Fibroblast of lung (primary cell): ENCODE results near the gene IFT22. TPM values are rescaled to one million over a fixed set of nuclear protein-coding genes. Genes with fewer than 3 reads are reported as not detected.
"Not testable (repeated sequence)": the region's sequence is repeated elsewhere in the genome, so short reads cannot be mapped to it uniquely, and the experiment has no call there.

Experiments used
- DNase-seq, 2 donors: peaks; one replicate each; pipeline versions ENCODE4 v3.0.0 to v3.0.0-alpha.2; 2010; ENCODE audit warnings: low read depth in 2 of 2
- H2AFZ ChIP-seq: 2 replicates; pipeline ENCODE4 v1.5.1; 2012; ENCODE audit warnings: low read length, control low read depth, inconsistent platforms
- H3K27ac ChIP-seq: 2 replicates; pipeline ENCODE4 v1.5.1; 2011; ENCODE audit warnings: low read length, control low read depth; ENCODE audit not compliant: insufficient read depth
- H3K27me3 ChIP-seq: 2 replicates; pipeline ENCODE4 v1.5.1; 2011; ENCODE audit warnings: mild to moderate bottlenecking, low read length; ENCODE audit not compliant: control insufficient read depth, insufficient read depth
- H3K36me3 ChIP-seq: 2 replicates; pipeline ENCODE4 v1.5.1; 2011; ENCODE audit warnings: low read length; ENCODE audit not compliant: control insufficient read depth, insufficient read depth
- H3K4me1 ChIP-seq: 2 replicates; pipeline ENCODE4 v1.5.1; 2011; ENCODE audit warnings: low read length; ENCODE audit not compliant: control insufficient read depth, insufficient read depth; ENCODE audit errors: extremely low read depth
- H3K4me2 ChIP-seq: 2 replicates; pipeline ENCODE4 v1.5.1; 2011; ENCODE audit warnings: low read length, control low read depth; ENCODE audit not compliant: insufficient read depth; ENCODE audit errors: extremely low read depth
- H3K4me3 ChIP-seq, 4 experiments: fragments of 200-600 bp in 1 of 4; sonication (generic) in 1 of 4; replicated peaks in 1 of 4; 2 replicates each; pipeline ENCODE4 v1.5.1; 2011 to 2016; ENCODE audit warnings: low read length in 4 of 4, low read depth in 3 of 4, mild to moderate bottlenecking in 3 of 4, control low read depth in 2 of 4, inconsistent platforms in 1 of 4, mixed read lengths in 1 of 4; ENCODE audit not compliant: insufficient read depth in 1 of 4; ENCODE audit errors: control extremely low read depth in 1 of 4
- H3K79me2 ChIP-seq: 2 replicates; pipeline ENCODE4 v1.5.1; 2012; ENCODE audit warnings: mild to moderate bottlenecking, low read length, inconsistent platforms; ENCODE audit not compliant: control insufficient read depth, insufficient read depth
- H3K9ac ChIP-seq: 2 replicates; pipeline ENCODE4 v1.5.1; 2011; ENCODE audit warnings: mild to moderate bottlenecking, low read length, control low read depth; ENCODE audit not compliant: insufficient read depth
- H3K9me3 ChIP-seq: 2 replicates; pipeline ENCODE4 v1.5.1; 2012; ENCODE audit warnings: low read depth, low read length; ENCODE audit not compliant: control insufficient read depth, insufficient read depth
- H4K20me1 ChIP-seq: 2 replicates; pipeline ENCODE4 v1.5.1; 2011; ENCODE audit warnings: low read length; ENCODE audit not compliant: control insufficient read depth, insufficient read depth; ENCODE audit errors: extremely low read depth
- EZH2 ChIP-seq: IDR thresholded peaks from 2 replicates; pipeline ENCODE4 v1.5.1; 2012; ENCODE audit warnings: low read length, control low read depth, mild to moderate bottlenecking; ENCODE audit errors: missing control alignments
- polyA plus RNA-seq, 2 donors: library from polyadenylated mRNA; depleted of rRNA in 1 of 2; stranded (reverse) in 1 of 2; unstranded in 1 of 2; fragments of >200 nt; gene quantifications; 2 replicates each; pipeline ENCODE4 v1.2.1, GENCODE V29; 2011 to 2012; ENCODE audit warnings: missing spikeins in 1 of 2
- total RNA-seq: library from RNA; depleted of rRNA; stranded (reverse); fragments of >200 nt; gene quantifications from 2 replicates; pipeline ENCODE4 v1.2.1, GENCODE V29; 2014
- TF ChIP-seq, protein P1 (sequence below), 2 donors: IDR thresholded peaks in 1 of 2; conservative IDR thresholded peaks in 1 of 2; 1 replicate in 1 of 2; 2 replicates in 1 of 2; pipeline ENCODE4 v1.5.1; 2011 to 2012; ENCODE audit warnings: low read length in 2 of 2, control low read depth in 1 of 2, inconsistent platforms in 1 of 2, low read depth in 1 of 2, mild to moderate bottlenecking in 1 of 2

The IFT22 gene
- total and polyA plus RNA-seq, 2 donors (not counting 1 experiment from before 2014, with no cell fraction given): 19.8 to 34.2 TPM

DNA sequence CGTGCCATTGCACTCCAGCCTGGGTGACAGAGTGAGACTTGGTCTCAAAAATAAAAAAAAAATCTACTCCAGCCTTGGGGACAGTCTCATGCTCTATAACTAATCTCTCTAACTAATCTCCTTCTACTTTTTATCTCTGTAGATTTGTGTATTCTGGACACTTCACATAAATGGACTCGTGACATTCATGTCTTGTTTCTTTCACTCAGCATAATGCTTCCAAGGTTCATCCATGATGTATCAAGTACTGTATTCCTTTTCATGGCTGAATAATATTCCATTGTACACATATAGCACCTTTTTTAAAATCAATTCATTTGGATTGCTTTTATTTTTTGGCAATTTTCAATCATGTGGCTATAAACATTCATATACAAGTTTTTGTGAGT, 31.3 kb upstream of the IFT22 start:
- Histone ChIP-seq H3K4me2 (no peak overlapping the region), H3K27me3 (no peaks in the 10 kb centered on the region), H3K4me3 (no peak overlapping the region), H3K9me3 (no peaks in the 10 kb centered on the region), H4K20me1 (no peaks in the 10 kb centered on the region), H3K9ac (no peak overlapping the region), H2AFZ (no peak overlapping the region), H3K79me2 (no peaks in the 10 kb centered on the region), H3K27ac (no peak overlapping the region), H3K36me3 (no peaks in the 10 kb centered on the region), H3K4me1 (no peaks in the 10 kb centered on the region)
- TF ChIP-seq EZH2: no peak
- TF ChIP-seq, protein P1, sequence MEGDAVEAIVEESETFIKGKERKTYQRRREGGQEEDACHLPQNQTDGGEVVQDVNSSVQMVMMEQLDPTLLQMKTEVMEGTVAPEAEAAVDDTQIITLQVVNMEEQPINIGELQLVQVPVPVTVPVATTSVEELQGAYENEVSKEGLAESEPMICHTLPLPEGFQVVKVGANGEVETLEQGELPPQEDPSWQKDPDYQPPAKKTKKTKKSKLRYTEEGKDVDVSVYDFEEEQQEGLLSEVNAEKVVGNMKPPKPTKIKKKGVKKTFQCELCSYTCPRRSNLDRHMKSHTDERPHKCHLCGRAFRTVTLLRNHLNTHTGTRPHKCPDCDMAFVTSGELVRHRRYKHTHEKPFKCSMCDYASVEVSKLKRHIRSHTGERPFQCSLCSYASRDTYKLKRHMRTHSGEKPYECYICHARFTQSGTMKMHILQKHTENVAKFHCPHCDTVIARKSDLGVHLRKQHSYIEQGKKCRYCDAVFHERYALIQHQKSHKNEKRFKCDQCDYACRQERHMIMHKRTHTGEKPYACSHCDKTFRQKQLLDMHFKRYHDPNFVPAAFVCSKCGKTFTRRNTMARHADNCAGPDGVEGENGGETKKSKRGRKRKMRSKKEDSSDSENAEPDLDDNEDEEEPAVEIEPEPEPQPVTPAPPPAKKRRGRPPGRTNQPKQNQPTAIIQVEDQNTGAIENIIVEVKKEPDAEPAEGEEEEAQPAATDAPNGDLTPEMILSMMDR (conservative IDR thresholded peaks at IDR 0.05 in 1 of 2, IDR thresholded peaks at IDR 0.05 in 1 of 2; ENCODE audit: low read depth in 1 of 2, low read length in 2 of 2): no peak
- DNase-seq: no peak

DNA sequence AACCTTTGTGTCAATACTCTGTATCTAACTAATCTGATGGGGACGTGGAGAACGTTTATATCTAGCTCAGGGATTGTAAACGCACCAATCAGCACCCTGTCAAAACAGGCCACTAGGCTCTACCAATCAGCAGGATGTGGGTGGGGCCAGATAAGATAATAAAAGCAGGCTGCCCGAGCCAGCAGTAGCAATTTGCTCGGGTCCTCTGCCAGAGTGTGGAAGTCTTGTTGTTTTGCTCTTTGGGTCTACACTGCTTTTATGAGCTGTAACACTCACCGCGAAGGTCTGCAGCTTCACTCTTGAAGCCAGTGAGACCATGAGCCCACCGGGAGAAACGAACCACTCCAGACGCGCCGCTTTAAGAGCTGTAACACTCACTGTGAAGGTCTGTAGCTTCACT, 27.7 kb upstream of the IFT22 start:
- H4K20me1 ChIP-seq, DNase-seq, H3K79me2 ChIP-seq, H2AFZ ChIP-seq, H3K27ac ChIP-seq, H3K9me3 ChIP-seq, H3K4me1 ChIP-seq, H3K4me3 ChIP-seq, H3K27me3 ChIP-seq, H3K4me2 ChIP-seq, H3K9ac ChIP-seq, H3K36me3 ChIP-seq: not testable (repeated sequence)

DNA sequence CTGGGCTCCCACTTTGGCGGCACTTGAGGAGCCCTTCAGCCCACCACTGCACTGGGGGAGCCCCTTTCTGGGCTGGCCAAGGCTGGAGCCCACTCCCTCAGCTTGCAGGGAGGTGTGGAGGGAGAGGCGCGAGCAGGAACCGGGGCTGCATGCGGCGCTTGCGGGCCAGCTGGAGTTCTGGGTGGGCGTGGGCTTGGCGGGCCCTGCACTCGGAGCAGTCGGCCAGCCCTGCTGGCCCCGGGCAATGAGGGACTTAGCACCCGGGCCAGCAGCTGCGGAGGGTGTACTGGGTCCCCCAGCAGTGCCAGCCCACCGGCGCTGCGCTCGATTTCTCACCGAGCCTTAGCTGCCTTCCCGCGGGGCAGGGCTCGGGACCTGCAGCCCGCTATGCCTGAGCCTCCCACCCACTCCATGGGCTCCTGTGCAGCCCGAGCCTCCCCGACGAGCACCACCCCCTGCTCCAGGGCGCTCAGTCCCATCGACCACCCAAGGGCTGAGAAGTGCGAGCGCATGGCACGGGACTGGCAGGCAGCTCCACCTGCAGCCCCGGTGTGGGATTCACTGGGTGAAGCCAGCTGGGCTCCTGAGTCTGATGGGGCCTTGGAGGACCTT, 26.9 kb upstream of the IFT22 start:
- not testable (repeated sequence) for H3K9me3 ChIP-seq, H3K79me2 ChIP-seq, H3K36me3 ChIP-seq, DNase-seq, H3K4me1 ChIP-seq, H3K9ac ChIP-seq, H3K4me3 ChIP-seq, H4K20me1 ChIP-seq, H2AFZ ChIP-seq, H3K4me2 ChIP-seq, H3K27me3 ChIP-seq, H3K27ac ChIP-seq

DNA sequence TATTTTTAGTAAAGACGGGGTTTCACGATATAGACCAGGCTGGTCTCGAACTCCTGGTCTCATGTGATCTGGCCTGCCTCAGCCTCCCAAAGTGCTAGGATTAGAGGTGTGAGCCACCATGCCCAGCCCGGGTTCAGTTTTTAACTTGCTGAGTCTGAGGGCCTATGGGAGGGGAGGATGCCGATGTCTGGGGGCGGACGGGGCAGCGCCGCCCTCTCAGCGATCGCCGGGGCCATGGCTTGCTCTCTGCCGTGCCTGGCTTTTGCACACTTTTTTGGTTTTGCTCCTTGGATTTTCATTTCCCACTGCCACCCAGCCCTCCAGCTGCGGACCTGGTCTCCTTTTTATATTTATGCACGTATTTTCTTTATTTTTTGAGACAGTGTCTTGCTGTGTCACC, 25.9 kb upstream of the IFT22 start:
- Histone ChIP-seq H3K4me2 (no peak overlapping the region), H3K36me3 (no peaks in the 10 kb centered on the region), H3K4me1 (no peaks in the 10 kb centered on the region), H3K27ac (no peak overlapping the region), H3K79me2 (no peaks in the 10 kb centered on the region), H3K4me3 (no peak overlapping the region), H3K9ac (no peak overlapping the region), H4K20me1 (no peaks in the 10 kb centered on the region), H3K9me3 (no peaks in the 10 kb centered on the region), H2AFZ (no peak overlapping the region), H3K27me3 (no peaks in the 10 kb centered on the region)
- DNase-seq: no peak
- TF ChIP-seq, protein P1 (conservative IDR thresholded peaks at IDR 0.05 in 1 of 2, IDR thresholded peaks at IDR 0.05 in 1 of 2; ENCODE audit: low read depth in 1 of 2, low read length in 2 of 2): no peak
